Measurements from ENCODE around the gene COL24A1.

GRCh38 chr1:86191958-86192357 is 35.4 kb upstream of the COL24A1 start:
- TF ChIP-seq NFE2L1 (CRISPR knock-in tag; IDR thresholded peaks at IDR 0.05) (no peak), RORB (CRISPR knock-in tag; IDR thresholded peaks at IDR 0.05) (no peak), TCF7 (CRISPR knock-in tag; IDR thresholded peaks at IDR 0.05; ENCODE audit: low read depth) (no peak), ZNF671 (CRISPR knock-in tag; IDR thresholded peaks at IDR 0.05) (no peak), TEAD1 (CRISPR knock-in tag; IDR thresholded peaks at IDR 0.05) (no peak), CBFB (CRISPR knock-in tag; IDR thresholded peaks at IDR 0.05; ENCODE audit: low read depth) (no peak), ZNF416 (CRISPR knock-in tag; IDR thresholded peaks at IDR 0.05) (no peak), NR1H2 (CRISPR knock-in tag; IDR thresholded peaks at IDR 0.05) (no peak), ZBTB43 (CRISPR knock-in tag; IDR thresholded peaks at IDR 0.05) (no peak)
- TF ChIP-seq, protein P1, sequence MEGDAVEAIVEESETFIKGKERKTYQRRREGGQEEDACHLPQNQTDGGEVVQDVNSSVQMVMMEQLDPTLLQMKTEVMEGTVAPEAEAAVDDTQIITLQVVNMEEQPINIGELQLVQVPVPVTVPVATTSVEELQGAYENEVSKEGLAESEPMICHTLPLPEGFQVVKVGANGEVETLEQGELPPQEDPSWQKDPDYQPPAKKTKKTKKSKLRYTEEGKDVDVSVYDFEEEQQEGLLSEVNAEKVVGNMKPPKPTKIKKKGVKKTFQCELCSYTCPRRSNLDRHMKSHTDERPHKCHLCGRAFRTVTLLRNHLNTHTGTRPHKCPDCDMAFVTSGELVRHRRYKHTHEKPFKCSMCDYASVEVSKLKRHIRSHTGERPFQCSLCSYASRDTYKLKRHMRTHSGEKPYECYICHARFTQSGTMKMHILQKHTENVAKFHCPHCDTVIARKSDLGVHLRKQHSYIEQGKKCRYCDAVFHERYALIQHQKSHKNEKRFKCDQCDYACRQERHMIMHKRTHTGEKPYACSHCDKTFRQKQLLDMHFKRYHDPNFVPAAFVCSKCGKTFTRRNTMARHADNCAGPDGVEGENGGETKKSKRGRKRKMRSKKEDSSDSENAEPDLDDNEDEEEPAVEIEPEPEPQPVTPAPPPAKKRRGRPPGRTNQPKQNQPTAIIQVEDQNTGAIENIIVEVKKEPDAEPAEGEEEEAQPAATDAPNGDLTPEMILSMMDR (IDR thresholded peaks at IDR 0.05), result no peak
